IMR-90 (cell line): ENCODE data around the gene SSR3. TPM values are rescaled to one million over a fixed set of nuclear protein-coding genes. Genes with fewer than 3 reads are reported as not detected.
A peak's percentile ranks its signal among the peaks of the same experiment; 100 is the strongest.

ENCODE experiments used
- ATAC-seq: fragments of 200-7000 bp; cut with Tn5 transposase; 2 replicates; pipeline ENCODE4 v1.9.1; 2020; ENCODE audit warnings: low read depth, mild to moderate bottlenecking, moderate library complexity
- BruUV-seq: library from RNA; stranded (reverse); fragments of 400-500 nt; replicated peaks from 2 replicates; lab custom pipeline; 2021; lab: Mats Ljungman, UMichigan
- CTCF ChIA-PET: fragments of 300-600 bp; formaldehyde crosslinking; extraction: SDS; loops from one replicate; lab custom pipeline; 2021; ENCODE audit warnings: antibody characterized with exemption; lab: Yijun Ruan, JAX
- POLR2A ChIA-PET: fragments of 300-600 bp; sonication (Branson Sonifier 250); formaldehyde crosslinking; loops from one replicate; lab custom pipeline; 2022; ENCODE audit warnings: antibody characterized with exemption; ENCODE audit not compliant: unreplicated experiment; lab: Charles Lee
- DNase-seq: peaks from one replicate; pipeline ENCODE4 v3.0.0; 2013
- H2AFZ ChIP-seq: replicated peaks from 2 replicates; pipeline ENCODE3; 2013; ENCODE audit warnings: low read length, mild to moderate bottlenecking; ENCODE audit not compliant: poor library complexity
- H2AK5ac ChIP-seq: 2 replicates; pipeline ENCODE4 v1.6.1; 2013; ENCODE audit warnings: low read depth, low read length, inconsistent platforms
- H2AK9ac ChIP-seq: replicated peaks from 2 replicates; pipeline ENCODE3; 2013; ENCODE audit warnings: mild to moderate bottlenecking, low read depth, low read length, moderate library complexity; ENCODE audit not compliant: poor library complexity
- H2BK120ac ChIP-seq: 2 replicates; pipeline ENCODE4 v1.6.1; 2013; ENCODE audit warnings: low read depth, low read length, inconsistent platforms
- H2BK15ac ChIP-seq: 3 replicates; pipeline ENCODE4 v1.6.1; 2013; ENCODE audit warnings: low read depth, low read length, inconsistent platforms
- H2BK20ac ChIP-seq: 2 replicates; pipeline ENCODE4 v1.6.1; 2013; ENCODE audit warnings: low read depth, mild to moderate bottlenecking, inconsistent platforms, low read length, moderate library complexity
- H2BK5ac ChIP-seq: 2 replicates; pipeline ENCODE4 v1.6.1; 2013; ENCODE audit warnings: mild to moderate bottlenecking, low read depth, low read length, inconsistent platforms; ENCODE audit not compliant: poor library complexity, severe bottlenecking
- H3K14ac ChIP-seq: replicated peaks from 2 replicates; pipeline ENCODE4 v1.6.1; 2013; ENCODE audit warnings: low read depth, low read length, inconsistent platforms
- H3K18ac ChIP-seq: 2 replicates; pipeline ENCODE4 v1.6.1; 2013; ENCODE audit warnings: low read depth, low read length, control low read depth
- H3K23ac ChIP-seq: 2 replicates; pipeline ENCODE4 v1.6.1; 2013; ENCODE audit warnings: low read depth, low read length, inconsistent platforms
- H3K27ac ChIP-seq: 2 replicates; pipeline ENCODE4 v1.5.1; 2013; ENCODE audit warnings: mild to moderate bottlenecking, control low read depth, low read length; ENCODE audit not compliant: insufficient read depth
- H3K27me3 ChIP-seq: 2 replicates; pipeline ENCODE4 v1.6.1; 2013; ENCODE audit warnings: low read length; ENCODE audit not compliant: control insufficient read depth, insufficient read depth
- H3K36me3 ChIP-seq: 2 replicates; pipeline ENCODE4 v1.6.1; 2013; ENCODE audit warnings: low read length, mixed read lengths; ENCODE audit not compliant: control insufficient read depth, insufficient read depth
- H3K4ac ChIP-seq: 2 replicates; pipeline ENCODE4 v1.6.1; 2013; ENCODE audit warnings: low read depth, low read length, inconsistent platforms
- H3K4me1 ChIP-seq: 2 replicates; pipeline ENCODE4 v1.6.1; 2013; ENCODE audit warnings: low read length, mixed read lengths; ENCODE audit not compliant: control insufficient read depth, insufficient read depth
- H3K4me2 ChIP-seq: 2 replicates; pipeline ENCODE4 v1.6.1; 2013; ENCODE audit warnings: low read depth, mild to moderate bottlenecking, control low read depth, low read length, moderate library complexity
- H3K4me3 ChIP-seq: 2 replicates; pipeline ENCODE4 v1.5.1; 2013; ENCODE audit warnings: low read depth, mild to moderate bottlenecking, control low read depth, low read length, moderate library complexity; ENCODE audit not compliant: insufficient read depth
- H3K56ac ChIP-seq: 2 replicates; pipeline ENCODE4 v1.6.1; 2013; ENCODE audit warnings: low read length, inconsistent platforms; ENCODE audit not compliant: insufficient read depth; ENCODE audit errors: extremely low read depth
- H3K79me1 ChIP-seq, 2 experiments: 2 replicates each; pipeline ENCODE4 v1.6.1; 2013; ENCODE audit warnings: low read length in 2 of 2, inconsistent platforms in 1 of 2, low read depth in 1 of 2
- H3K9ac ChIP-seq: 2 replicates; pipeline ENCODE4 v1.6.1; 2013; ENCODE audit warnings: low read depth, low read length, control low read depth
- H3K9me1 ChIP-seq: 2 replicates; pipeline ENCODE4 v1.6.1; 2013; ENCODE audit warnings: low read length, inconsistent platforms; ENCODE audit not compliant: insufficient read depth
- H3K9me3 ChIP-seq: 2 replicates; pipeline ENCODE4 v1.6.1; 2013; ENCODE audit warnings: low read length; ENCODE audit not compliant: control insufficient read depth, insufficient read depth
- H4K20me1 ChIP-seq: 2 replicates; pipeline ENCODE4 v1.6.1; 2013; ENCODE audit warnings: low read length, inconsistent platforms; ENCODE audit not compliant: insufficient read depth
- H4K5ac ChIP-seq: 2 replicates; pipeline ENCODE4 v1.6.1; 2013; ENCODE audit warnings: mild to moderate bottlenecking, low read depth, low read length, control low read depth
- H4K8ac ChIP-seq, 2 experiments: 2 replicates each; pipeline ENCODE4 v1.6.1; 2013; ENCODE audit warnings: low read depth in 2 of 2, low read length in 2 of 2, control low read depth in 1 of 2, inconsistent platforms in 1 of 2
- H4K91ac ChIP-seq: 2 replicates; pipeline ENCODE4 v1.6.1; 2013; ENCODE audit warnings: low read depth, low read length, inconsistent platforms; ENCODE audit not compliant: insufficient read depth
- CTCF ChIP-seq: conservative IDR thresholded peaks from 2 replicates; pipeline ENCODE4 v1.5.1; 2012; ENCODE audit warnings: mild to moderate bottlenecking, low read depth, low read length, improper control_type of control experiment
- MAZ ChIP-seq: IDR thresholded peaks from 2 replicates; pipeline ENCODE4 v1.6.1; 2012; ENCODE audit warnings: low read depth, mild to moderate bottlenecking, low read length, improper control_type of control experiment, moderate library complexity, borderline replicate concordance
- SMC3 ChIP-seq: fragments of 150-350 bp; IDR thresholded peaks from 2 replicates; pipeline ENCODE4 v1.6.1; 2016; ENCODE audit warnings: low read depth, mild to moderate bottlenecking, antibody characterized with exemption, low read length, moderate library complexity
- WGBS, 2 experiments: methylation state at CpG; one replicate each; pipeline versions ENCODE4 v1.1.5 to v1.1.7; 2013; ENCODE audit warnings: missing lambda C conversion rate in 2 of 2; ENCODE audit not compliant: insufficient read length in 1 of 2; ENCODE audit errors: extremely low coverage in 2 of 2; 5-methylcytosine and 5-hydroxymethylcytosine counted together
- dilution Hi-C: fragments of 300-500 bp; cut with HindIII; formaldehyde crosslinking; loops from one replicate; pipeline ENCODE4 v1.14.3; 2018; ENCODE audit warnings: low sequenced_read_pairs; ENCODE audit not compliant: unreplicated experiment
- in situ Hi-C: fragments of 300-500 bp; cut with MboI; formaldehyde crosslinking; loops from 3 replicates; pipeline ENCODE4 v1.14.3; 2019; ENCODE audit warnings: low sequenced_read_pairs, inconsistent platforms, mixed read lengths
- intact Hi-C: fragments of 100-400 bp; cut with micrococcal nuclease; formaldehyde crosslinking; loops from 2 replicates; pipeline ENCODE4 v1.10.0; 2022
- polyA plus RNA-seq, 3 experiments: library from polyadenylated mRNA; depleted of rRNA; stranded (reverse); fragments of >200 nt; gene quantifications; 2 replicates each; pipeline ENCODE4 v1.2.3, GENCODE V29; 2012; ENCODE audit warnings: low replicate concordance in 1 of 3
- total RNA-seq: library from RNA; depleted of rRNA; stranded (reverse); fragments of >200 nt; gene quantifications from 2 replicates; pipeline ENCODE4 v1.2.3, GENCODE V29; 2012

SSR3 gene
- total and polyA plus RNA-seq, 2 of the 4 experiments (the other 2 are of a cell fraction) = 246 to 608 TPM

GRCh38 chr3:156576651-156577348 is 21.9 kb upstream of the SSR3 start:
- dilution Hi-C loops = no loop called here
- intact Hi-C loops = no loop called here
- no CpG with 5 or more reads among the region's 2 CpGs for WGBS, 2 experiments
- BruUV-seq = no TSS peak
- no peak overlapping the region for H4K5ac ChIP-seq
- H3K36me3 ChIP-seq = no peaks in the 10 kb centered on the region
- ChIA-PET CTCF (no interaction called here), POLR2A (interaction anchor here (0.7 kb wide), 1 partner anchor 22 kb away, joined by 3 read pairs; the partner anchor contains the start of gene SSR3)
- no peaks in the 10 kb centered on the region for H4K20me1 ChIP-seq
- no peak overlapping the region for H2BK15ac ChIP-seq
- no peak overlapping the region for H3K27ac ChIP-seq
- H2BK120ac ChIP-seq = no peak overlapping the region
- no peak overlapping the region for H2AFZ ChIP-seq
- TF ChIP-seq SMC3 (no peak), CTCF (peak; percentile 11; the same call in 1 of the 2 replicates), MAZ (no peak)
- H3K4me3 ChIP-seq = no peak overlapping the region
- no peak overlapping the region for H2AK5ac ChIP-seq
- no peak overlapping the region for H2BK5ac ChIP-seq
- no peak overlapping the region for H3K56ac ChIP-seq
- no peak overlapping the region for H3K14ac ChIP-seq
- no peaks in the 10 kb centered on the region for H3K9me3 ChIP-seq
- H2AK9ac ChIP-seq = no peak overlapping the region
- DNase-seq = no peak
- no peak for ATAC-seq
- in situ Hi-C loops = no loop called here
- no peak overlapping the region for H3K9ac ChIP-seq
- H3K79me1 ChIP-seq = no peaks in the 10 kb centered on the region
- no peak overlapping the region for H3K23ac ChIP-seq
- peaks cover 21% of the 10 kb centered on the region for H3K27me3 ChIP-seq
- H3K4me1 ChIP-seq = no peaks in the 10 kb centered on the region
- H3K4me2 ChIP-seq = no peak overlapping the region
- no peaks in the 10 kb centered on the region for H3K9me1 ChIP-seq
- no peak overlapping the region for H3K4ac ChIP-seq
- no peak overlapping the region for H3K18ac ChIP-seq
- no peak overlapping the region for H4K8ac ChIP-seq
- no peak overlapping the region for H4K91ac ChIP-seq
- H2BK20ac ChIP-seq = no peak overlapping the region; the same call in 1 of the 2 replicates
